NCI-H1694 treated with DMSO at 0.1 percent for 48 hours (cell line): ENCODE results near the gene GSTT4.
"Not testable (repeated sequence)": the region's sequence is repeated elsewhere in the genome, so short reads cannot be mapped to it uniquely, and the experiment has no call there.

Source experiments
- DNase-seq: peaks from one replicate; lab custom pipeline; 2025; lab: John Stamatoyannopoulos, UW

The GSTT4 gene

DNA sequence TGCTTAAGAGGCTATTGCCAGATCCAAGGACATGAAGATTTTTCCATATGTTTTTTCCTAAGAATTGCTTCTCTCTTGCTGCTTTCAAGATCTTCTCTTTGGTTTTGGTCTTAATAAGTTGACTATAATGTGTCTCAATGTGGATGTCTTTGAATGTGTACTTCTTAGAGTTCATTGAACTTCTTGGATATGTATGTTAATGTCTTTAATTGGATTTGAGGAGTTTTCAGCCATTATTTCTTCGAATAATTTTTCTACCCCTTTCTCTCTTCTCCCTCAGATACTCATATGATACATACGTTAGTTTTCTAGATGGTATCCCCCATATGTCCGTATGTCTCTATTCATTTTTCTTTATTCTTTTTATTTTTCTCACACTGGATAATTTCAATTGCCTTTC, 19.1 kb upstream of the GSTT4 start:
- no peak for DNase-seq

DNA sequence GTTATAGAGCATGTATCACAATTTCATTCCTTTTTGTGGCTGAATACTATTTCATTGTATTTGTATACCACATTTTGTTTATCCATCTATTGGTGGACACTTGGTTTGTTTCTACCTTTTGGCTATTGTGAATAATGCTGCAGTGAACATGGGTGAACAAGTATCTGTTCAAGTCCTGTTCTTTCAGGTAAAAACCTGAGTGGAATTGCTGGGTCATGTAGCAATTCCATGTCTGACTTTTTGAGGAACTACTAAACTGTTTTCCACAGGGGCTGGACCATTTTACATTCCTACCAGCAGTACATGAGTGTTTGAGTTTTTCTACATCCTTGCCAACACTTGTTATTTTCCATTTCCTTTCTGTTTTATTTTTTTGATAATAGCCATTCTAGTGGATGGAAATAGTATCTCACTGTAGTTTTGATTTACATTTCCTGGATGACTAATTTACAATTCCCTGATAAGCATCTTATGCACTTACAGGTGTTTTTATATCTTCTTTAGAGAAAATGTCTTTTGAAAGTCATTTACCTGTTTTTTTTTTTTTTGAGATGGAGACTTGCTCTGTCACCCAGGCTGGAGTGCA, 18.0 kb upstream of the GSTT4 start:
- no peak for DNase-seq

DNA sequence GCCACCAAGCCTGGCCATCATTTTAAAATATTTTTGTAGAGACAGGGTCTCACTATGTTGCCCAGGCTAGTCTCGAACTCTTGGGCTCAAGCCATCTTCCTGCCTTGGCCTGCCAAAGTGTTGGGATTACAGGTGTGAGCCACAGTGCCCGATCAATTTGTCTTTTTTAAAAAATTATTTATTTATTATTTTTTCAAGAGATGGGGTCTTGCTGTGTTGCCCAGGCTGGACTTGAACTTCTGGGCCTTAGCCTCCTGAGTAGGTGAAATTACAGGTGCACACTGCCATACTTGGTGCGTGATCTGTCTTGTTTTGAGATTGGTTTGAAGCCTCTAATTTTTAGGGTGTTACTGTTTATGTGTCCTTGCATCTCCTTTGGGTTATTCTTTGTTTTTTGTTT, 16.1 kb upstream of the GSTT4 start:
- DNase-seq: no peak

DNA sequence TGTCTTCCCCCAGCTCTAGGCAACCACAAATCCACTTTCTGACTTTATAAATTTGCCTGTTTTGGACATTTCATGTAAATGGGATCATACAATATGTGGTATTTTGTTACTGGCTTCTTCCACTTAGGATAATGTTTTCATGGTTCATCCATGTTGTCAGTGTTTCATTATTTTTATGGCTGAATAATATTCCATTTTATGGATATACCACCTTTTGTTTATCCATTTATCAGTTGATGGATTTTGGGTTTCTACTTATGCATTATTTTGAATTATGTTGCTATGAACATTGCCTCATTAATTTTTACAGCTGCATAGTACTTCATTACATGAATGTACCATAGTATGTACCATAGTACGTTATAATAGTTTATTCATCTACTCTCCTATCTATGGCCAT, 10.9 kb upstream of the GSTT4 start:
- no peak for DNase-seq

DNA sequence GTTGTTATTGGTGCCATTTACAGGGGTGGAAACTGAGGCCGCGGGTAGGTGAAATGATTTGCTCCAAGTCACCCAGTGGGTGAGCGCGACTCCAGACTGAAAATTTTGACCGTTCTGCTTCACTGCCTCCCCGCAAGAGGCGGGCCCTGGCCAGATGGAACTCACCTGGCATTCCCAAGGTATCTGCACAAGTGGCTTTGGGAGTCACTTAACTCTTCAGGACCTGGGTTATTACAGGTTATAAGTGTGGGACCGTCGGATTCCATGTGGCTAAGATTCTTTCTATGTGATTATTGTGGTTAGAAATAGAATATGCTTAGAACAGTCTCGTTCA, 6.4 kb upstream of the GSTT4 start:
- no peak for DNase-seq

DNA sequence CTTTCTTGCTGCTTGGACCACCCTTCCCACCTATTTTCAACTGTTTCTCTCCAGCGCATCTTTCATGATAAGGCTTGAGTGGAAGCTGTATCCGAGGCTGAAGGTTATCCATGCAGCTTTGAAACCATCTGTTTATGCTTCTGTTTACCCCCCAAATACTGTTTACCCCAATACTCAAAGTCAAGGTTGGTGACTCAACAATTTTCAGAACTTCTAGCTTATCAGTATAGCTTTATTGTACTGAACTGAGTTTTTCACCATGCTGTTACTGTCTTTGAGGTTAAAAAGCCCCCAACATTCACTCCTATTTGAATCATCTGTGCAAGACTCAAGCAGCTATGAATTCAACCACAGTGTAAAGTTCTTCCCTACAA, 4.8 kb upstream of the GSTT4 start:
- no peak for DNase-seq

DNA sequence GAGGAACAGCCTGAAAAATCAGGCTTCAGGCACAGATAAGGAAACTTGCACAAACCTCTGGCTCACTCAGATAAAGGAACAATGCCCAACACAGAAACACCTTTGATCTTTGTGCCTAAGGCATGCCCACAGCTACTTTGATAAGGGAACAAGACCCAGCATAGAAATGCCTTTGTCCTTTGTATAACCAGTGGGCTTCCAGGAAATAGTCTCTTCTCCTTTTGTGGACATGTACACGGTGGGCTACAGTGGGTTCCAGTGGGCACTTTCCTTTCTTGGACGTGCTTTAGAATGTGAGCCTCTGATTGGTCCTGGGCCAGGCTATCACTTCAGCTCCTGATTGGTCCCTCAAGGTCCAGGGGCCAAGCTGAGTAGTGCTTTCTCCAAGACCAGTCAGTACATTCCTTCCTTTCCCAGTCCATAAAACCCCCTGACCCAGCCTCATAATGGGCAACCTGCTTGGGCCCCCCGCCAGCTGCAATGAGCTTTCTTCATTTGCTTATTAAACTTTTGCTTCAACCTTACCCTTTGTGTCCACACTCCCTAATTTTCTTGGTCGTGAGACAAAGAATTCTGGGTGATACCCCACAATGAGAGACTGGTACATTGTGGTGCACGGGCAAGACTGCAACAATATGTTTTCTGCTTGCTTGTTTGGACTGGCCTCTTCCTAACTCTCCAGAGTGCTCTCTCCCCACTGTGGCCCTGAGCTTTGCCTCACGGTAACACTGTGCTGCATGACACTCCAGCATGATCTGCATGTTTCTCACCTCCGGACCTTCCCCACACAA, 4.2 kb upstream of the GSTT4 start:
- DNase-seq: no peak

DNA sequence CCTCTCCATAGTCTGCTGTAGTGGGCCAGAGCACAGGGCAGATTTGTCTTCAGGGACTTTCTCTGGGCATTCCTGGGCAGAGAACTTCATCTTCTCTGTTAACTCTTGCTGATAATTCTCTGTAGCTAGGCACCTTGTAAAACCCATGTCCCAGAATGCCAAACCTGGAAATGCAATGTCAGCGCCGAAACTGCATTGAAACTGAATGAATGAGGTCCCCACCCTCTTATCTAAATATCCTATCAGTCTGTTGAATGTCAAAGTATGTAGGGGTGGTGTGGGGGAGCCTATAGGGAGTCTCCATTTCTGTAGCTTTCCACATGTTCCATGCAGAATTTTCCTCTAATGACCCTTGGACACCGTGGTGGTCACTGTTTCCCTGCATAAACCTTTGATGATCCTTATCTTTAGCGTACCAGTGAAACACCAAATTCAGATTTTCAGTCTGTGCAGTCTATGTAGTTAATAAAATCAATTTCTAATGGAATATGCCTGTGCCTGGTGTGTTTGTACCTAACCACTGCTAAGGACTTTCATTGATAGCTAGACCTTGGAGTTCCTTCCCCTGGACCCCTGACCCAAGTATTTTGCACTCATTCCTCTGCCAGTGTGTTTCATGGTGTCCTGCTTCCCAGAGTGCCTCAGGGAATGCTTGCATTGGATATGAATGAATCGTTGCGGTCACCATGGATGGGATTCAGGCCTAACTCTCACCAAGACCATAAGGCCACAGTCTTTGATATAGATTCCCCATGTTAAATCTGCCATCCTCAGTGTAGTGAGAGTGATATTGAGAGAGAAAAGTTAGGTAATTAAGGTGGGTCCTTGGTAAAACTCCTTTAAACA, 3.4 kb upstream of the GSTT4 start:
- no peak for DNase-seq

DNA sequence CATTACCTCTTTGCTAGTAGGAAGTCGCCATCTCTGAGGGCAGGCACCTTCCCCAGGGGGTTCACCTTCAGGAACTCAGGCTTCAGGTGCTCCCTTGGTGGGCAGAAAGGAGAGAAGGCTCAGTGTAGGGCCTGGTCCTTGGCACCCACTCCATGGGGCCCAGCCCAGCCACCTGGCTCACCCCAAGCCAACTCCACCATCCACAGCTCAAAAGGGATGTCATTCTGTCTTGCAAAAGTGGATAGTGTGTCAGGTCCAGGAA, 2.7 kb upstream of the GSTT4 start:
- no peak for DNase-seq

DNA sequence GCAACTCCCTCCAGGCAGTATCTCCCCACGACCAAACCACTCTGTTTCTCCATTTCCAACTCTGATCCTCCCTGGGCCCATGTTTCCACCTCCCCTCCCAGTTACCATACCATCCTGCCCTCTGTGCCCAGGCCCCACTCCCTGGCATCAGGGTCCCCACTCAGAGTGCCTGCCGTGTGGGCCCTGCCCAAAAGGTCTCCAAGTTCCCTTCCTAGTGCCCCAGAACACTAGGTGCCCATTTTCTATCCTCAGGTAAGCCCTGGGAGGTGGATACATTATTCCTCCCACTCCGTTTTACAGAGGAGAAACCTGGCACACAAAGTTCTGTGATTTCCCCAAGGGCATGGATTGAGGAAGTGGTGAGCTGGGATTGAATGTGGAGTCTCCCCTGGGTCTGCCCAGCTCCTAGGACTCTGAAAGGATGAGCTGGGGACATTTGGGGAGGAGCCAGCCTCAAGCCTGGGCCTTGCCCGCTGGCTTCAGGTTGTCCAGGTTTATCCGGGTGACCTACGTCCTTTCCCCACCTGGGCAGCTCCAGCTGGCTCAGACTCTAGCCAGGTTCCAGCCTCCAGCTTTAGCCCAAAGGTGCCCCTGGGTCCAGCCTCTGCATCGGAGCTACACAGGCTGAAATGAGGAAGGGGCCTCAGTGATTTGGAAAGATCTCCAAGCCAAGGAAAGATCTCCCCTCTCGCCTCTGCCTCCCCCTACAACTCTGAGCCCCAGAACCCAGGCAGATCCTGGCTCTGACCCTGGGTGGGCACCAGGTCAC, 2.2 kb upstream of the GSTT4 start:
- DNase-seq: no peak

DNA sequence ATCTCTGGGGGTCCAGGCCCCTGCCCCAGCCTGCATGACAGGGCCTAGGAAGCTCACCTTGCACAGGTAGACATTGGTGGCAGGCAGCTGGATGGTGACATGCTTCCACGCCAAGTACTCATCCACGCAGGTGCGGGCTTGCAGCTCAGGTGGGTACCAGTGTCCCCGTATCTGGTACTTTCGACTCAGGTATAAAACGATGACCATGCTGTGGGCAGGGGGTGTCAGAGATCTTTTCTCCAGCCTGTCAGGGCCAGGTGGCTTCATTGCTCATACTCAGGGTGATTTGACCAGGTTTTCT, 1.6 kb upstream of the GSTT4 start:
- no peak for DNase-seq

DNA sequence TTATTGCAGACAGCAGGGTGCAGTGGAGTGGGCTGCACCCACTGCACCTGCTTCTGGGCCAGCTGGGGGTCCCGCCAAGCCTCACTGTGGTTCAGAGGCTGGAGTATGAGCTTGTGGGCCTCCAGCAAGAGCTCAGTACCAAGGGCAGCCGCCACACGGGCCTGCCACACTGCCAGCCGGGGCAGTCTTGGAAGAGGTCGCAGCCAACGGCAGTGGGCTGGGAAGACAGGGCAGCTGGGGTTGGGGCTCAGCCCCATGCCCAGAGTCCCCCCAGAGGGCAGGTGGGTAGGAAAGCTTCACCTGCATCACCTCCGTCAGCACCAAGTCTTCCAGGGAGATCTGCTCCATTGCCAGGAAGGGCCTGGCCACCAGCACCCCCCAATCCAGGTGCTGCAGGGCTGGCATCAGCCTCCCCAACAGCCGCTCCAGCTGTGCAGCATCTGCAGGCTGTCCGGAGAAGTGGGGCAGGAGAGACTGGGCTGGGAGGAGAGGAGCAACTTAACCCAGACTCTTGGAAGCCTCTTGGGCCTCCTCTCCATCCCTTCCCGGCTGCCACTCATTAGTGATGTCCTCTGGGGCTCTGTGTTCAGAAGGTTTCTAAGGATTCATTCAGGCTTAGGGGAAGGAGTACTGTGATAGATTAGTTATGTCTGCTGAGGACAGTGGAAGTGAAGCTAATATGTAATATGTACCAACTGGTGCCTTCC, 1.1 kb upstream of the GSTT4 start:
- DNase-seq: no peak

DNA sequence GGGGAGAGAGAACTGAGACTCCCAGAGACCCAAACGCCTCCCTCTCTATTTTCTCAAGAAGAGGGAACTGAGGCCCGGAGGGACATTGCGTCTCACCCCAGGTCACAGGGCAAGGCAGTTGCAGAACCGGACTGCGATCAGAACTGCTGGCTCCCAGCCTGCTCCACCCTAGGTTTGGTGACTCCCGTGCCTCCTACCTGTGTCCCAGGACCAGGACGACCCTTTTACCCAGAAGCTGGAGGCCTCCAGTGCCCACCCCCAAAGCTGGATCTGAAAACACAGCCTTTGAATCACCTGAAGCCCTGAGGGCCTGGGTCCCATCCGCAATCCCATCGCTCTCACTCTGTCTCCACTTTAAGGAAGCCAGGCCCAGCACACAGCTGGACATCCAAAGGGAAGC, 1.4 kb downstream of the GSTT4 start:
- DNase-seq: no peak

DNA sequence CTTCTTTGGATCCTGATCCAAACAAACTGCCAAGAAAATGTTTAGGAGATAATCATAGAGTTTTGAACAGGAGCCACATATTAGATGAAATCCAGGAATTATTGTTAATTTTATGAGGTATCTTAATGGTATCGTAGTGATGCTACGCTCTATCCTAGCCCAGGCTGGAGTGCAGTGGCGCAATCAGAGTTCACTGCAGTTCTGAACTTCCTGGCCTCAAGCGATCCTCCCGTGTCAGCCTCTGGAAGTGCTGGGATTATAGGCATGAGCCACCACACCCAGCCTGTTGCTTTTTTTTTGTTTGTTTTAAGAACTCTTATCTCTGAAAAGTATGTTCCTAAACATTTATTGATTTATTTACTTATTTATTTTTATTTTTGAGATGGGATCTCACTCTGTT, 2.4 kb downstream of the GSTT4 start:
- DNase-seq: no peak

DNA sequence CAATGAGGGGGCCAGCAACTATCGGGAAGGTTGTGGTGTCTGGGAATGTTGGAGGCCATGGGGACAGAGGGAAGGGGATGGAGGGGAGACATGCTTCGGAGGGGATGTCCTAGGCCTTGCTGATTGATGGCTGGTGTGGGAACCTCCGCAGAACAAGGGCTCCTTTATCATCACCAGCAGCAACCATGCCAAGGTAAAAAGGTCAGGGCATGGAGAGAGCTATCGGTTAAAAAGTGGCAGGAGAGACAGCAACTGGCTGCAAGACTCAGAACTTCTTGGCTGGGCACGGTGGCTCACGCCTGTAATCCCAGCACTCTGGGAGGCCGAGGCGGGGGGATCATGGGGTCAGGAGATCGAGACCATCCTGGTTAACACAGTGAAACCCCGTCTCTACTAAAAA, 3.0 kb downstream of the GSTT4 start:
- no peak for DNase-seq

DNA sequence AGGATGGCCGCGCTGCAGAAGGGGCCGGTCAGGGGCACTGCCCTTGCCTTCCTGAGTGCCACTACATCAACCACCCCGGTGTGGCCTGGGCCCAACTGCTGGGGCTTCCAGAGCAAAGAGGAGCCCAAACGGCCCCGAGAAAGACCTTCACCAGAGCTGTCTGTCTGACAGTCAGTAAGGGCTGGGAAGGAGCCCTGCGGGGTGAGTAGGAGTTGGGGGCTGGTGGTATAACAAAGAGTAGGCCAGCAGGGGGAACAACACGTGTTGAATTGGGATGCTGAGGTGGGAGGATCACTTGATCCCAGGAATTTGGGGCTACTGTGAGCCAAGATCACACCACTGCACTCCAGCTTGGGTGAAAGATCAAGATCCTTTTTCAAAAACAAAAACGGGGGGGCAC, 3.9 kb downstream of the GSTT4 start:
- DNase-seq: no peak

DNA sequence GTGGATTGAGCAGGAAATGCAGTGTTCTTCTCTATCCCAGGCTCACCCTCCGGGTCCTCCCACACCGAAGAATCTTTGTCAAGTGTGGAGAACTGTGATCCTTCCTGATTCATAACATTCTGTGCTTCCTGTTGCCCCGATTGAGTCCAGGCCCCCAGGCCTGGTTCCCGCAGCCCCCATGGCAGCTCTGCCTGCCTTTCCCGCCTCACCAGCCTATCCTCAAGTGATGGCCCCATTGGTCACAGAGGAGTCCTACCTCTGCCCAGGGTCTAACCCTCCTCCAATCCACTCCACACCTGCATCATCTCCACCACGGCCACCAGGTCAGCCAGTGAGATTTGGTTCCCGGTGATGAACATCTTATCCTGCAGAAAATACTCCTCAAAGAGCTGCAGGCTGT, 5.5 kb downstream of the GSTT4 start:
- DNase-seq: not testable (repeated sequence)

DNA sequence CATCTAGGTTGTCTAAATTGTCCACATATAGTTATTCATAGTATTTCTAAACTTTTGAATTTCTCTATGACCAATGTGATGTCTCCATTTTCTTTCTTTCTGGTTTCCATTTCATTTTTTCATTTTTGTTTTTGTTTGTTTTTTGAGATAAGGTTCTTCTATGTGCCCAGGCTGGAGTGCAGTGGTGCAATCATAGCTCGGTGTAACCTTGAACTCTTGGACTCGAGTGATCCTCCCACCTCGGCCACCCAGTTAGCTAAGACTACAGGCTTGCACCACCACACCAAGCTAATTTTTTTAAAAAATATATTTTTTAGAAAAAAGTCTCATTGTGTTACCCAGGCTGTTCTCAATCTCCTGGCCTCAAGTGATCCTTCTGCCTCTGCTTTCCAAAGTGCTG, 8.2 kb downstream of the GSTT4 start:
- DNase-seq: no peak

DNA sequence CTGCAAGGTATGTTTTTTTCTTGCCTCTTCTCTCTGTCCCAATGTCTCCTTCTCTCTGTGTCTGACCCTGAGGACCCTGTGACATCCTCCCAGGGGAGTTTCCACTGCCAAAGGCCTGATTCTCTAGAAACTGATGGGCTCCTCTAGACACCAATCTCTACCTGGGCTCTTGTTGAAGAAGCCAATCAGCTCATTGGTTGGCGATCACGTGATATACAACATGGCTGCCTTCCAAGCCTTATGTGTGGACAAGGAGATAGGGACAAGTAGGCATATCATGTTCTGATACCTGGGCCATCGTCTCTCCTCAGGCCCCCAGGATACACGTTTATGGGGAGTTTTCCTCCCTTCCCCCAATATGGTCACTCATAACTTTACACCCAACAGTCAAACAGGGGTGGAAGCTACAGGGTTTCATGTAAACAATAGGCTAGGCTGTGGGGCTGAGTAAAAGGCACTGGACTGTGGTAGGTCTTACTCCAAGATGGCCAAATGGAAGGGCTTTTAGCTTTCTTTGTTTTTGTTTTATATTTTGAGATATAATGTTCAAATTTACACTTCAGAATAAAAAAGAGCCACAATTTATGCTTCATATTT, 11.6 kb downstream of the GSTT4 start:
- DNase-seq: not testable (repeated sequence)

DNA sequence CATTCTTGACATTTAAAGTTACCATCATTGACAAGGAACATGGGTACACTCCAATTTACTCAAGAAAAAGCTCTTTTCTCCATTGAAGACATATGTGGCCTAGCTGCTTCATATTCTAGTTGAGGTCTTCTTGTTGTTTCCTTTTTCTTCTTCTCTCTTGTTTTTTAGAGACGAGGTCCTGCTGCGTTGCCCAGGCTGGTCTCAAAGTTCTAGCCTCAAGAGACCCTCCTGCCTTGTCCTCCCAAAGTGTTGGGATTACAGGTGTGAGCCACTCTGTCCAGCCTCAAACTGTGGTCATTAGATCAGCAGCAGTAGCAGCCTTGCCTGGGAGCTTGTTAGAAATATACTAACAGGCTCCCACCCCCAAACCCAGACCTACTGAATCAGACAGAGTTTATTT, 12.2 kb downstream of the GSTT4 start:
- not testable (repeated sequence) for DNase-seq

DNA sequence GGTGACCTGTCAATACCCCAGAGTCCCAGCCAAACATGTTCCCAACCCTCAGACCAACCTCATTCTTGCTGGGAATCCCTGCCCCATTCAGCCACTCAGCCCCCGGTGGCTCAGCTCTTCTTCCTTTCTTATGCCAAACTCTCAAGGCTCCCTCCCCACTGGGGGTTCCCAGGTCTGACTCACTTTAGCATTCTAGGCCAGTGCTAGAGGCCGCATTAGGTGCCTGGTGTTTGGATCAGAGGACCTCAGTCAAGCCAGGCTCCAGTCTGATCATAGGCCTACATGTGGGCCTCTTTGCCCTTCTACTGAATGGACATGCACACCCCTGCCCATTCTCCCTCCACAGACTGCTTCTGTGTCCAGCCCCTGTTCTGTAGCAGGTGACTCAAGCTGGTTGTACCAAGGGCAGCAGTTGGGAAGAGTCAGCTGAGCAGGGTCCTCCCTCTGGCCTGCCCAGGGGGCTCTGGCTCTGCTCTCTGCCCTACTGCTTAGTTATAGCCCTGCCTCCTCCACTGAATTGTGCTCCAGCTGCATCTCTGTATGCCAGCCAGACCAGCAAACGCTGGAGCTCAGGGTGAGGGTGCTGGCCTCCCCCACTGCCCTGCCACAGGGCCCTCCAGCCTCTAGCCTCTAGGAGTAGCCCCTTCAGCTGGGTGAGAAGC, 15.5 kb downstream of the GSTT4 start:
- DNase-seq: not testable (repeated sequence)
